Measurements from ENCODE around the gene HMCN2.
"Not testable (repeated sequence)": the region's sequence is repeated elsewhere in the genome, so short reads cannot be mapped to it uniquely, and the experiment has no call there.

HMCN2 gene

DNA sequence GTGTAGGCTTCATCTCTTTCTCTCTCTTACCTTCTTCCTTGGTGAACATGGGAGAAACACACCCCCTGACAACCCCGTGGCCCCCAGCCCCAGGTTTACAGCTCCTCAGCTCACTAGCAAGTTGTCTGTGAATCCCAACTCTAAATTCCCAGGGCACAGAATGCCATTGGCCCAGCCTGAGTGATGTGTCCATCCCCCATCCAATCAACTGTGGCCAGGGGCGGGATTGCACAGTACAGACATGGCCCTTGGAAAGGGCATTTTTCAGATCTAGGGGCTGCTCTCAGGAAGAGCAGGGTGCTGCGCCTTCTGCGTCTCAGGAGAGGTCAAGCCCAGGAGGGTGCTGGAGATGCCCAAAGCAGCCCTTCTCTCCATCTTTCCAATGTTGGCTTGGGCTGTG lies 131.0 kb downstream of the HMCN2 start:
- no peak for DNase-seq

GRCh38 chr9:130398487-130399240 lies 133.1 kb downstream of the HMCN2 start:
- no peak for DNase-seq

DNA sequence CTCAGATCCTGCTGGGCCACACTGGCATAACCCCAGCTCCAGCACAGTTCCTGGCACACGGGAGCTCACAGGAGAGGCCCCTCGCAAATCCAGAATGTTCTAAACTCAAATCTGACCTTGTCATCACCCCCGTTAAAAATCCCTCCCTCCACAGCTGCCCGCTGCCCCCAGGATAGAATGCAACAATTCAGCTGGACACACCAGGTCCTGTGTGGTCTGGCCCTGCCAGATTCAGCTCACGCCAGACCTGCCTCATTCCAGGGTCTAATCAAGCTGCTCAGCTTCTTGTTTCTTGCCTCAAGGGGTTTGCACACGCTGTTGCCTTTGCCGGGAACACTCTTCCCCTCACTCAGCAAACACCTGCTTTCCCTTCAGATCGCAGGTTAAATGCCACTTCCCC lies 134.2 kb downstream of the HMCN2 start:
- DNase-seq = no peak

DNA sequence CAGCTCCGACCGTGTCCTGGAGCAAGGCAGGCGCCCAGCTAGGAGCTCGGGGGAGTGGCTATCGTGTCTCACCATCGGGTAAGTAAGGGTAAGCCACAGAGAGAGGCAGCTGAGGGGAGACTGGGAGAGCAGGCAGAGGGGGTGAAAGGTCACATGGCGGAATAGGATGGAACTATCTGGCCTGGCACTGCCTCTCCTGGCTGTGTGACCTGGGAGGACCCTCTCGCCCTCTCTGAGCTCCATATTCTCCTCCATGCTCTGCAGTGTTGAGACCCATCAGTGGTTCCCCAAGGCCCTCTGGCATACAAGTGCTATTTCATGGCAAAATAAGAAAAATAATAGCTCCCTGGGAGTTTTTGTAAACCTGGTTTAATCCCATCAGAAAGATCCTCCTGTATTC lies 135.3 kb downstream of the HMCN2 start:
- DNase-seq = no peak

GRCh38 chr9:130401742-130402141 lies 136.2 kb downstream of the HMCN2 start:
- DNase-seq = not testable (repeated sequence)

DNA sequence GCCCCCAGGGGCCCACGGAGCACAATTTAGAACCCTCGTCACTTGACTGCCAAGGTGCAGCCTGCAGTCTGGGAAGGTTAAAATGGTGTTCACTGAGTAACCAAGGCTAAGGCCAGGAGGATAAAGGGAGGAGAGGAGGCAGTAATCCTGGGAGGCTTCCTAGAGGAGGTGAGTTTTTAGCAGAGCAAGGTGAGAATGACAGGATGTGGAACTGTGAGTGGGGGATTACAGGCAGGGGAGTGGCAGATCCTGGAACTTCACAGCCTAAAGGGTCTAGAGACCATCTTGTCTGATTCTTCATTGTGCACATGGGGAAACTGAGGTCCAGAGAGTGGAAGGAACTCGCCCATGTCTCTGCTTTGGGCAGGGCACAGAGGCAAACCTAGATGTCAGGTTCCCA lies 136.7 kb downstream of the HMCN2 start:
- no peak for DNase-seq

GRCh38 chr9:130402645-130403440 lies 137.3 kb downstream of the HMCN2 start:
- DNase-seq = no peak

DNA sequence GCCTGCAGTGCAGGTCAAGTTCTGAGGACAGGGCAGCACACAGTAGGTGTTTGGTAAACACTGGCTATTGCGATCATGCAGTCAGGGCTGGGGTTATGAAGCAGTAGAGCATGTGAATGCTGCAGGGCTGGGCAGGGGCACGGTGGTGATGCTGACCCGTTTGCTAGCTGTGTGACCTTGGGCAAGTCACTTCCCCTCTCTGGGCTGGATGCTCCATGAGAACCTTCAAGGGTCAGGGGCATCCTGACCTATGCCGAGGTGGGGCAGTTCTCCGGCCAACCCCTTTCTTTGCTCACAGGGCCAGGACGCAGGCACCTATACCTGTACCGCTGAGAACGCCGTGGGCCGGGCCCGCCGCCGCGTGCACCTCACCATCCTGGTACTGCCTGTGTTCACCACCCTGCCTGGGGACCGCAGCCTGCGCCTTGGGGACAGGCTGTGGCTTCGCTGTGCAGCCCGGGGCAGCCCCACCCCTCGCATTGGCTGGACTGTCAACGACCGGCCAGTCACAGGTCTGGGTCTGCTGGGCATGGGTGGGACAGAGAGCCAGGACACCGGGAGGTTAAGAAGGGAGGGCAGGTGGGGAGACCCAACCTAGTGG lies 140.2 kb downstream of the HMCN2 start:
- no peak for DNase-seq

- no peak for DNase-seq
These were observed 140.8 kb downstream of the HMCN2 start for GRCh38 chr9:130406278-130406895.

- DNase-seq = no peak
These were observed 142.5 kb downstream of the HMCN2 start for GRCh38 chr9:130407916-130408663.

DNA sequence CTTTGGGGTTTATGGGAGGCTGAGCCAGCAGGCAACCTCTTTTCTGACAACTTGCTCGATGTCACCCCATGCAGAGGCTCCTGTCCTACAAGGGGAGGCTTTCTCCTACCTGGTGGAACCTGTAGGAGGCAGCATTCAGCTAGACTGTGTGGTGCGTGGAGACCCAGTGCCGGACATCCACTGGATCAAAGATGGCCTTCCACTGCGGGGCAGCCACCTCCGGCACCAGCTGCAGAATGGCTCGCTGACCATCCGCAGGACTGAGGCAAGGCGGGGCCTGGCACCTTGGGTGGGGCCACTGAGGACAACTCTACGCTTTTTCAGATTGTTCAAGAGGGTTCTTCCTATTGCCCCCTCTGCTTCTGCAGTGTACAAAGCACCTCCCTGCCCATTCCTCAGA lies 143.1 kb downstream of the HMCN2 start:
- DNase-seq = no peak

GRCh38 chr9:130409246-130409645 lies 143.7 kb downstream of the HMCN2 start:
- no peak for DNase-seq

DNA sequence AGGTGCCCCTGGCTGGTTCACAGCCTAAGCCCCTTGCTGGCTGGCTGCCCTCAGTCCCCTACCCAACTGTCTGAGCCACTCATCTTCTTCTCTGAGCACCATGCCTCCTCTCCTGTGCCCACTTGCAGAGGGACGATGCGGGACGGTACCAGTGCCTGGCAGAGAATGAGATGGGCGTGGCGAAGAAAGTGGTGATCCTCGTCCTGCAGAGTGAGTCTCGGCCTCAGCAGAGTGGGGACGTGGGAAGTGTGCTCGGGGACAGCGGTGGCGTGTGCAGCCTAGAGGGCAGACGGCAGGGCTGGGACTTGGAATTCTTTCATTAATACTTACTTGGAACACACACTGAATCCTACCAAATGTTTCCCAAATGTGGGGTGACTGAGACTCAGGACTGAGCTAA lies 144.9 kb downstream of the HMCN2 start:
- DNase-seq = no peak

- DNase-seq = no peak
These were observed 146.0 kb downstream of the HMCN2 start for GRCh38 chr9:130411566-130411915.

DNA sequence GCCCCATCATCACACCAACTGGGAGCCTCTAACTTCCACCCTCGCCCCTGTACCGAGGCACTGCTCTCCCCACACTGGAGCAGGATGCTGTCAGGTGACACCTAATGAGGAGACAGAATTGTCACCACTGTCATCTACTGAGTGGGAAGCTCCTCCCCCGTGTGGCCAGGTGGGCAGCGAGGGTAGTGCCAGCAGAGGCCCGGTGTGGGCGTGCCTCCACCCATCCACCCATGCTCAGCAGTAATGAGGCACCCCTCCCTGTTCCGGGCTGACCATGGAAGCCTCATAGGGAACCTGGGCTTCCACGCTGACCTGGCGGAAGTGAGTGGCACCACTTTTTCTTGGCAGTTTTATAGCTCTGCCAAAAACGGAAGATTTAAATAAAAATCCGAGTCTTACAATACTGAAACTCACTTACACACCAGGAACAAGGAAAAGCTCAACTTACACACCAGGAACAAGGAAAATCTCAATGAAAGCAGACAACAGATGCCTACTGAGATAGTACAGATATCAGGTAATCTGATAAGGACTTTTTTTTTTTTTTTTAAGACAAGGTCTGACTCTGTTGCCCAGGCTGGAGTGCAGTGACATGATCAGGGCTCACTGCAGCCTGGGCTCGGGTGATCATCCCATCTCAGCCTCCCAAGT lies 148.6 kb downstream of the HMCN2 start:
- DNase-seq = no peak

GRCh38 chr9:130414910-130415746 lies 149.6 kb downstream of the HMCN2 start:
- no peak for DNase-seq

DNA sequence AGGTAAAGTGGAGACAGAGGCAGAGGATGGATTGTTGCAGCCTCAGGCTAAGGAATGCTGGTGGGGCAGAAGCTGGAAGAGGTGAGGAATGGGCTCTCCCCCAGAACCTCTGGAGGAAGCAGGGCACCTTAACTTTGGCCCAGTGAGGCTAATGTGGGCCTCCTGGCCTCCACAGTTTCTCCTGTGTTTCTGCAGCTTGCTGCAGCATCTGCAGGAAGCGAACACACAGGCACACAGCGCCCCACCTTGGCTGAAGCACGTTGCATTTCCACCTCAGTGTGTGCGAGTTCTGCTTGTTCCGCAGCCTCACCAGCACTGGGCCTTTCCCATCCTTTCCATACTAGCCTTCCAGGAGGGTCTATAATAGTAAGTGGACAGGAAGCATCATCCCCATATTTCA lies 152.0 kb downstream of the HMCN2 start:
- DNase-seq = no peak

DNA sequence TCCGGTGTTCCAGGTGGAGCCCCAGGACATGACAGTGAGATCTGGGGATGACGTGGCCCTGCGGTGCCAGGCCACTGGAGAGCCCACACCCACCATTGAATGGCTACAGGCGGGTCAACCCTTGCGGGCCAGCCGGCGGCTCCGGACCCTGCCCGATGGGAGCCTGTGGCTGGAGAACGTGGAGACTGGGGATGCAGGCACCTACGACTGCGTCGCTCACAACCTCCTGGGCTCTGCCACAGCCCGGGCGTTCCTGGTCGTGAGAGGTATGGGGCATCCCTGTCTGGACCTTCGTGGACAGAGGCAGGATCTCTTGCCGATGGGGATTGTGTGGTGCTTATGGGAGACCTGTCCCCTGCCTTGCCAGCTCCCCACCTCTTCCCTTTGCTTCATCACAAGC lies 153.2 kb downstream of the HMCN2 start:
- no peak for DNase-seq

GRCh38 chr9:130419521-130420035 lies 154.0 kb downstream of the HMCN2 start:
- DNase-seq = no peak

GRCh38 chr9:130421154-130421801 lies 155.7 kb downstream of the HMCN2 start:
- no peak for DNase-seq
